Ishikawa (cell line): ENCODE data around the gene C1R.

Source experiments
- CEBPB ChIP-seq: IDR thresholded peaks from 2 replicates; pipeline ENCODE4 v1.6.1; 2012
- EGR1 ChIP-seq: IDR thresholded peaks from 2 replicates; pipeline ENCODE4 v1.6.1; 2012
- EP300 ChIP-seq: IDR thresholded peaks from 2 replicates; pipeline ENCODE4 v1.6.1; 2012; ENCODE audit warnings: borderline replicate concordance
- TCF12 ChIP-seq: IDR thresholded peaks from 2 replicates; pipeline ENCODE4 v1.6.1; 2012; ENCODE audit warnings: low read depth

GRCh38 chr12:7066596-7066995 is 25.6 kb downstream of the C1R start:
- TF ChIP-seq CEBPB (no peak), TCF12 (no peak), EP300 (no peak), EGR1 (no peak)
